Measurements from ENCODE around the gene PARVG. TPM values are rescaled to one million over a fixed set of nuclear protein-coding genes. Genes with fewer than 3 reads are reported as not detected.

The PARVG gene
- total and polyA plus RNA-seq, 10 of the 15 experiments (the other 5 are each of a cell fraction or from before 2014, with no cell fraction given): 6.3 to 123 (median 71.9) TPM

DNA sequence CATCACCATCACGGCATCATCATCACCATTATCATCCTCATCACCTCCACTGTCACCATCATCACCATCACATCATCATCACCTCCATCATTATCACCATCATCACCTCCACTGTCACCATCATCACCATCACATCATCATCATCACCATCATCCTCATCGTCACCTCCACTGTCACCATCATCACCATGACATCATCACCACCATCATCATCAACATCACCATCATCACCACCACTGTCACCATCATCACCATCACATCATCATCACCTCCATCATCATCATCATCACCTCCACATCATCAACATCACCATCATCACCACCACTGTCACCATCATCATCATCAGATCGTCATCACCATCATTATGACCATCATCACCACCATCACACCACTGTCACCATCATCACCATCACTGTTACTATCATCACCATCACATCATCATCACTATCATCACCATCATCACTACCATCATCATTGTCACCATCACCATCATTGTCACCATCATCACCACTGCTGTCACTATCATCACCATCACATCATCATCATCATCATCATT, 32.8 kb downstream of the PARVG start:
- H3K9ac ChIP-seq (ENCODE audit: control insufficient read depth, insufficient read depth, low read length): no peak overlapping the region
- DNase-seq (ENCODE audit: low read depth, low spot score) (no peak), FAIRE-seq (peak; percentile 38), ATAC-seq (no peak)
- in situ Hi-C loops (cut with MboI) (no loop called here), intact Hi-C loops (cut with micrococcal nuclease; ENCODE audit: unreplicated experiment) (no loop called here)
- 30% methylated on average over 3 of the region's 3 CpGs for WGBS (ENCODE audit: insufficient coverage, insufficient replicate concordance, low lambda C conversion rate, missing lambda C conversion rate)
- no peak overlapping the region for H2AFZ ChIP-seq (ENCODE audit: control insufficient read depth, low read depth, low read length)
- SMC1A ChIA-PET (ENCODE audit: uncharacterized antibody, unreplicated experiment): no interaction called here
- no TSS peak for BruUV-seq (replicated peaks)
- no peak overlapping the region for H3K4me3 ChIP-seq
- no peak overlapping the region for H3K4me2 ChIP-seq (ENCODE audit: control insufficient read depth, insufficient read depth)
- no peaks in the 10 kb centered on the region for H3K79me2 ChIP-seq (ENCODE audit: control insufficient read depth, insufficient read depth, low read length)
- no peaks in the 10 kb centered on the region; the same call in 2 of the 3 replicates for H3K9me3 ChIP-seq (replicated peaks; ENCODE audit: control insufficient read depth, insufficient read depth, low read length)
- no peak for TF ChIP-seq USF2 (IDR thresholded peaks at IDR 0.05; ENCODE audit: borderline replicate concordance, low read depth, low read length)
- peak; percentile 37; the same call in 1 of the 2 replicates for TF ChIP-seq CREB1 (IDR thresholded peaks at IDR 0.05; ENCODE audit: low read depth)
- no peak for TF ChIP-seq BRCA1 (IDR thresholded peaks at IDR 0.05; ENCODE audit: low read depth, low read length)
- H3K36me3 ChIP-seq (ENCODE audit: control insufficient read depth in 2 of 2, insufficient read depth in 2 of 2, low read length in 1 of 2): no peaks in the 10 kb centered on the region
- RAD21 ChIA-PET (ENCODE audit: unreplicated experiment): no interaction called here
- no peaks in the 10 kb centered on the region for H4K20me1 ChIP-seq (ENCODE audit: control insufficient read depth, insufficient read depth)
- H3K4me1 ChIP-seq (ENCODE audit: control insufficient read depth, insufficient read depth, low read length): no peaks in the 10 kb centered on the region
- H3K27ac ChIP-seq (ENCODE audit: control insufficient read depth, insufficient read depth): no peak overlapping the region
- POLR2A ChIA-PET: no interaction called here
- CTCF ChIA-PET: no interaction called here
- H3K27me3 ChIP-seq (replicated peaks in 1 of 2; ENCODE audit: control insufficient read depth in 2 of 2, insufficient read depth in 2 of 2, low read length in 1 of 2): no peaks in the 10 kb centered on the region; a peak in 1 of 4 replicates

DNA sequence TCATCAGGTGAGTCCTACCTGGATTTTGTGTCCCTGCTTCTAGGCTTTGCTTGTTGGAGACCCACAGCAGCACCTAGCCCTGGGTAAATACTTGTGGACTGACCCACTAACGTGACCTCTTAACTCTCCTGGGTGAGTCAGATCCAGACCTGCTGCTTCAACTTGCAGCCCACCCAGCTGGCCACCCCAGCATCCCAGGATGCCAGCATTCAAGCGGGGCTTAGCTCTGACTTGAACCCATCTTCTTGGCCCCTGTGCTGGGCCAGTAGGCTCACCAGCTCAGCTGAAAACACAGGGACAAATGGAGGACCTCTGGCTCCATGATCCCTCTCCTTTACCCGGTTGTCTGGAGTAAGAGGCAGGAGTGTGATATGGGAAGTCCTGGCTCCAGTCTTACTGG, 33.5 kb downstream of the PARVG start:
- H3K9me3 ChIP-seq (replicated peaks; ENCODE audit: control insufficient read depth, insufficient read depth, low read length): no peaks in the 10 kb centered on the region; the same call in 2 of the 3 replicates
- no peaks in the 10 kb centered on the region for H3K4me1 ChIP-seq (ENCODE audit: control insufficient read depth, insufficient read depth, low read length)
- BruUV-seq (replicated peaks): no TSS peak
- no peak for DNase-seq (ENCODE audit: low read depth, low spot score)
- no peak overlapping the region for H3K4me3 ChIP-seq
- no peaks in the 10 kb centered on the region for H3K36me3 ChIP-seq (ENCODE audit: control insufficient read depth in 2 of 2, insufficient read depth in 2 of 2, low read length in 1 of 2)
- FAIRE-seq: no peak
- ChIA-PET RAD21 (ENCODE audit: unreplicated experiment) (no interaction called here), CTCF (no interaction called here), SMC1A (ENCODE audit: uncharacterized antibody, unreplicated experiment) (no interaction called here), POLR2A (no interaction called here)
- no peaks in the 10 kb centered on the region for H4K20me1 ChIP-seq (ENCODE audit: control insufficient read depth, insufficient read depth)
- 19% methylated on average over 3 of the region's 3 CpGs for whole genome bisulfite sequencing (ENCODE audit: insufficient coverage, insufficient replicate concordance, low lambda C conversion rate, missing lambda C conversion rate)
- no peak for ATAC-seq
- no peak overlapping the region for H3K9ac ChIP-seq (ENCODE audit: control insufficient read depth, insufficient read depth, low read length)
- in situ Hi-C loops (cut with MboI): no loop called here
- H2AFZ ChIP-seq (ENCODE audit: control insufficient read depth, low read depth, low read length): no peak overlapping the region
- intact Hi-C loops (cut with micrococcal nuclease; ENCODE audit: unreplicated experiment): no loop called here
- no peaks in the 10 kb centered on the region for H3K79me2 ChIP-seq (ENCODE audit: control insufficient read depth, insufficient read depth, low read length)
- H3K27ac ChIP-seq (ENCODE audit: control insufficient read depth, insufficient read depth): no peak overlapping the region
- no peak overlapping the region for H3K4me2 ChIP-seq (ENCODE audit: control insufficient read depth, insufficient read depth)
- no peaks in the 10 kb centered on the region; a peak in 1 of 4 replicates for H3K27me3 ChIP-seq (replicated peaks in 1 of 2; ENCODE audit: control insufficient read depth in 2 of 2, insufficient read depth in 2 of 2, low read length in 1 of 2)
- TF ChIP-seq CREM (IDR thresholded peaks at IDR 0.05; ENCODE audit: low read depth) (no peak), POLR2A (IDR thresholded peaks at IDR 0.05; ENCODE audit: low read depth, low read length) (no peak), ZZZ3 (IDR thresholded peaks at IDR 0.05; ENCODE audit: control insufficient read depth, insufficient read length, low read depth) (no peak)

Measured in GM12878 (cell line).